ENCODE results near the gene CACNA1C. TPM values are rescaled to one million over a fixed set of nuclear protein-coding genes. Genes with fewer than 3 reads are reported as not detected.
A peak's percentile ranks its signal among the peaks of the same experiment; 100 is the strongest.

CACNA1C gene
- total RNA-seq, 1 donor from 2014 or later = 15.6 TPM

- H3K36me3 ChIP-seq = no peaks in the 10 kb centered on the region
- H3K9me3 ChIP-seq = no peaks in the 10 kb centered on the region
- H3K27me3 ChIP-seq = no peaks in the 10 kb centered on the region
- DNase-seq (peak; percentile 86), ATAC-seq (peak; percentile 76)
- TF ChIP-seq, protein P1, sequence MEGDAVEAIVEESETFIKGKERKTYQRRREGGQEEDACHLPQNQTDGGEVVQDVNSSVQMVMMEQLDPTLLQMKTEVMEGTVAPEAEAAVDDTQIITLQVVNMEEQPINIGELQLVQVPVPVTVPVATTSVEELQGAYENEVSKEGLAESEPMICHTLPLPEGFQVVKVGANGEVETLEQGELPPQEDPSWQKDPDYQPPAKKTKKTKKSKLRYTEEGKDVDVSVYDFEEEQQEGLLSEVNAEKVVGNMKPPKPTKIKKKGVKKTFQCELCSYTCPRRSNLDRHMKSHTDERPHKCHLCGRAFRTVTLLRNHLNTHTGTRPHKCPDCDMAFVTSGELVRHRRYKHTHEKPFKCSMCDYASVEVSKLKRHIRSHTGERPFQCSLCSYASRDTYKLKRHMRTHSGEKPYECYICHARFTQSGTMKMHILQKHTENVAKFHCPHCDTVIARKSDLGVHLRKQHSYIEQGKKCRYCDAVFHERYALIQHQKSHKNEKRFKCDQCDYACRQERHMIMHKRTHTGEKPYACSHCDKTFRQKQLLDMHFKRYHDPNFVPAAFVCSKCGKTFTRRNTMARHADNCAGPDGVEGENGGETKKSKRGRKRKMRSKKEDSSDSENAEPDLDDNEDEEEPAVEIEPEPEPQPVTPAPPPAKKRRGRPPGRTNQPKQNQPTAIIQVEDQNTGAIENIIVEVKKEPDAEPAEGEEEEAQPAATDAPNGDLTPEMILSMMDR (IDR thresholded peaks at IDR 0.05) = no peak
- H3K4me3 ChIP-seq = no peak overlapping the region
- peaks cover 22% of the 10 kb centered on the region for H3K4me1 ChIP-seq
- peak overlapping the region; percentile 9 for H3K27ac ChIP-seq
- intact Hi-C loops (cut with DNase I) = no loop called here
Observed at GRCh38 chr12:2294651-2295475, 242.1 kb downstream of the CACNA1C start.

DNA sequence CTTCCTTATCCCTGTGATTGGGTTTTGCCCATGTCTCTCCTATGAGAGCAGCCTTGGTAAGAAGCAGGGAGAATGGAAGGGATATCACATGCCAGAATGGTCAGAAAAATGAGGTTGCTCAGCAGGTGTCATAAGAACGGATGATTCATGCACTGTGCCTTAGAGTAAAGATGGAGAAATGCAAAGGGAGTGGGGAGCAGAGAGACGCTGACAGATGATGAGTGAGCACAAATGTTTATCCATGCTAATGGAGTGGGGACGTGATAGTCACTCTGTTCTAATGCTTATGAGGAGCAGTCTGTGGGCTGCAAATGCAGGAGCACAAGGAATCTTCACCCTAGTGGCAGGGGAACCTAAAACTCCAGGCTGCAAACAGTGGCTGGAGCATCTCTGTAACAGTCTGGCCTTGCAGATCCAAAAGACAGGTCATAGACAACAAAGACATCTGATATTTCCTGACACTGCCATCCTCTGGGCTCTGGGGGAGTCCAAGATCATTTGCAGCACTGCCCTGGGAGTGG is 243.2 kb downstream of the CACNA1C start:
- H3K4me1 ChIP-seq = peaks cover 22% of the 10 kb centered on the region
- TF ChIP-seq, protein P1 (IDR thresholded peaks at IDR 0.05) = no peak
- H3K27ac ChIP-seq = no peak overlapping the region
- no peak overlapping the region for H3K4me3 ChIP-seq
- no peaks in the 10 kb centered on the region for H3K36me3 ChIP-seq
- H3K27me3 ChIP-seq = no peaks in the 10 kb centered on the region
- intact Hi-C loops (cut with DNase I) = no loop called here
- DNase-seq (no peak), ATAC-seq (peak; percentile 30)
- H3K9me3 ChIP-seq = no peaks in the 10 kb centered on the region

GRCh38 chr12:2297004-2297403 is 244.2 kb downstream of the CACNA1C start:
- DNase-seq (no peak), ATAC-seq (no peak)
- no peaks in the 10 kb centered on the region for H3K9me3 ChIP-seq
- H3K36me3 ChIP-seq = no peaks in the 10 kb centered on the region
- H3K4me1 ChIP-seq = peaks cover 28% of the 10 kb centered on the region
- no peak overlapping the region for H3K4me3 ChIP-seq
- TF ChIP-seq, protein P1 (IDR thresholded peaks at IDR 0.05) = no peak
- intact Hi-C loops (cut with DNase I) = no loop called here
- no peak overlapping the region for H3K27ac ChIP-seq
- no peaks in the 10 kb centered on the region for H3K27me3 ChIP-seq

DNA sequence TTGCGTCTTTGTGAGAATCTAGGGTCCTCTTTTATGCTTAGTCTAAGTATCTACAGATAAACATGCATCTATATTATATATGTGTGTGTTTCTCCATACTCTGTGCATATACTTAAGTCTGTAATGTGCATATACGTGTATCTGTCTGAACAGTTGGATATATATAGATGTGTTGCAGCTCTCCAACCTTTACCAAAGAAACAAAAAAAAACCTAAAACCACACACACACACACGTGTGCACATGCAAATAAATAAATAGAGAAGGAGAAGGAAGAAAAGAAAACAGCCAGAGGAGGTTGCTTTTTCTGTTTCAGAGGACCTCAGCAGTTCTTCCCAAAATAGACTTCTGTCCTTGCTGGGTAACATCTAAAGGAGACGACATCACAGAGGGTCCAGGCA is 244.9 kb downstream of the CACNA1C start:
- DNase-seq (no peak), ATAC-seq (no peak)
- TF ChIP-seq, protein P1 (IDR thresholded peaks at IDR 0.05) = no peak
- no peak overlapping the region for H3K4me3 ChIP-seq
- intact Hi-C loops (cut with DNase I) = no loop called here
- no peak overlapping the region for H3K27ac ChIP-seq
- no peaks in the 10 kb centered on the region for H3K9me3 ChIP-seq
- H3K4me1 ChIP-seq = peaks cover 34% of the 10 kb centered on the region
- no peaks in the 10 kb centered on the region for H3K36me3 ChIP-seq
- H3K27me3 ChIP-seq = no peaks in the 10 kb centered on the region

- no peaks in the 10 kb centered on the region for H3K27me3 ChIP-seq
- no peak overlapping the region for H3K4me3 ChIP-seq
- H3K9me3 ChIP-seq = no peaks in the 10 kb centered on the region
- H3K36me3 ChIP-seq = no peaks in the 10 kb centered on the region
- DNase-seq = no peak
- ATAC-seq = no peak
- peaks cover 39% of the 10 kb centered on the region for H3K4me1 ChIP-seq
- intact Hi-C loops (cut with DNase I) = no loop called here
- H3K27ac ChIP-seq = no peak overlapping the region
- TF ChIP-seq, protein P1 (IDR thresholded peaks at IDR 0.05) = no peak
Observed at GRCh38 chr12:2298556-2299200, 245.9 kb downstream of the CACNA1C start.

All from upper lobe of right lung (tissue), 1 donor.